GM18909 (cell line): Measurements from ENCODE around the gene AQP12B.
"Not testable (repeated sequence)": the region's sequence is repeated elsewhere in the genome, so short reads cannot be mapped to it uniquely, and the experiment has no call there.

ENCODE experiments used
- ATAC-seq: cut with Tn5 transposase; IDR thresholded peaks from one replicate; pipeline ENCODE4 v1.9.1; 2021; ENCODE audit warnings: mild to moderate bottlenecking; ENCODE audit not compliant: unreplicated experiment, poor library complexity

Gene AQP12B

GRCh38 chr2:240682431-240683224 lies at the start of gene AQP12B:
AQP12B (minus strand) TSS chr2:240682885; CDS start chr2:240682837, 48 bp downstream.
- not testable (repeated sequence) for ATAC-seq

GRCh38 chr2:240732184-240732583 lies 49.5 kb upstream of the AQP12B start:
- ATAC-seq, result no peak

- no peak for ATAC-seq
Observed at GRCh38 chr2:240731178-240731545, 48.5 kb upstream of the AQP12B start.

GRCh38 chr2:240730501-240731177 lies 48.0 kb upstream of the AQP12B start:
- ATAC-seq, result no peak

GRCh38 chr2:240728827-240729226 lies 46.1 kb upstream of the AQP12B start:
- no peak for ATAC-seq

GRCh38 chr2:240728361-240728760 lies 45.7 kb upstream of the AQP12B start:
- no peak for ATAC-seq

GRCh38 chr2:240727913-240728312 lies 45.2 kb upstream of the AQP12B start:
- no peak for ATAC-seq

GRCh38 chr2:240727439-240727838 lies 44.8 kb upstream of the AQP12B start:
- no peak for ATAC-seq

- ATAC-seq, result no peak
Observed at GRCh38 chr2:240726876-240727275, 44.2 kb upstream of the AQP12B start.

- no peak for ATAC-seq
Observed at GRCh38 chr2:240725671-240726070, 43.0 kb upstream of the AQP12B start.

- ATAC-seq, result no peak
Observed at GRCh38 chr2:240725266-240725665, 42.6 kb upstream of the AQP12B start.

GRCh38 chr2:240724431-240724830 lies 41.7 kb upstream of the AQP12B start:
- no peak for ATAC-seq

- no peak for ATAC-seq
Observed at GRCh38 chr2:240723851-240724250, 41.2 kb upstream of the AQP12B start.

GRCh38 chr2:240722796-240723735 lies 40.4 kb upstream of the AQP12B start:
- no peak for ATAC-seq

- no peak for ATAC-seq
Observed at GRCh38 chr2:240722376-240722775, 39.7 kb upstream of the AQP12B start.

- no peak for ATAC-seq
Observed at GRCh38 chr2:240721596-240722180, 39.0 kb upstream of the AQP12B start.

GRCh38 chr2:240720686-240721595 lies 38.3 kb upstream of the AQP12B start:
- ATAC-seq, result no peak

GRCh38 chr2:240719676-240720545 lies 37.2 kb upstream of the AQP12B start:
- no peak for ATAC-seq
